GM12872 (cell line): ENCODE measurements around the gene ITGB8.

Experiments
- CTCF ChIP-seq: IDR thresholded peaks from 3 replicates; pipeline ENCODE4 v1.5.1; 2011; ENCODE audit warnings: low read depth, mild to moderate bottlenecking, low read length, moderate library complexity; ENCODE audit not compliant: insufficient read depth

Gene ITGB8

GRCh38 chr7:20301311-20301939 is 29.3 kb upstream of the ITGB8 start:
- TF ChIP-seq CTCF: no peak

- no peak for TF ChIP-seq CTCF
These were observed 27.8 kb upstream of the ITGB8 start for GRCh38 chr7:20302891-20303290.

GRCh38 chr7:20304366-20304765 is 26.3 kb upstream of the ITGB8 start:
- no peak for TF ChIP-seq CTCF

- no peak for TF ChIP-seq CTCF
These were observed 25.0 kb upstream of the ITGB8 start for GRCh38 chr7:20305726-20306125.

- TF ChIP-seq CTCF: no peak
These were observed 24.3 kb upstream of the ITGB8 start for GRCh38 chr7:20306180-20306946.

- no peak for TF ChIP-seq CTCF
These were observed 23.6 kb upstream of the ITGB8 start for GRCh38 chr7:20307119-20307518.

- TF ChIP-seq CTCF: no peak
These were observed 22.8 kb upstream of the ITGB8 start for GRCh38 chr7:20307901-20308300.
